ENCODE results near the gene MYH8. TPM values are rescaled to one million over a fixed set of nuclear protein-coding genes. Genes with fewer than 3 reads are reported as not detected.

The MYH8 gene
- total and polyA plus RNA-seq, 10 of the 15 experiments (the other 5 are each of a cell fraction or from before 2014, with no cell fraction given): 0.01 to 0.03 TPM; not detected in 8

GRCh38 chr17:10439816-10440215 lies 18.1 kb upstream of the MYH8 start (continued):
- TF ChIP-seq CHD4 (IDR thresholded peaks at IDR 0.05): no peak

DNA sequence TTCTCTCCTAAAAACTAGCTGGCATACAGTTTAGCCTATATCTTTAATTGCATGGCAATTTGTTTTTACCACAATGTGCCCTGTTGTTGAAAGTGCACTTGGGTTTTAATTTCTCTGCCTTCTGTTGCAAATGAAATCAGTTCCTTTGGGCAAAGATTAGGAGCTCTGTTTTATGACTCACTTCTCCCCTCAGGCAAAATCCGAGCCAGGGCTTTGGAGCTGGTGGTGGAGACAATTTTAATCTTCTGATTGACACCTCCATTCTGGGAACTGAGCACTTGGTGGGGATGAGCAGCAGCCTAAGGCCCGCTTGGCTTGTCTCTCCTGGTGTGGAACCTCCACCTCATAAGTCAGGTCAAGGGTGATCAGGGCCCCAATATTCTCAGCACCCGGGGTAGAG lies 13.3 kb upstream of the MYH8 start:
- in situ Hi-C loops (cut with MboI) (no loop called here), intact Hi-C loops (cut with micrococcal nuclease; ENCODE audit: unreplicated experiment) (no loop called here)
- DNase-seq (ENCODE audit: low read depth, low spot score) (no peak), FAIRE-seq (no peak), ATAC-seq (no peak)
- ChIA-PET RAD21 (ENCODE audit: unreplicated experiment) (no interaction called here), POLR2A (no interaction called here), SMC1A (ENCODE audit: uncharacterized antibody, unreplicated experiment) (no interaction called here), CTCF (interaction anchor here (1.0 kb wide), 1 partner anchor 182 kb away, joined by 3 read pairs; no protein-coding TSS in a partner anchor)
- no peak overlapping the region for H2AFZ ChIP-seq (ENCODE audit: control insufficient read depth, low read depth, low read length)
- H3K79me2 ChIP-seq (ENCODE audit: control insufficient read depth, insufficient read depth, low read length): no peaks in the 10 kb centered on the region
- no peaks in the 10 kb centered on the region for H3K4me1 ChIP-seq (ENCODE audit: control insufficient read depth, insufficient read depth, low read length)
- H3K4me3 ChIP-seq: no peak overlapping the region
- H3K27ac ChIP-seq (ENCODE audit: control insufficient read depth, insufficient read depth): no peak overlapping the region
- WGBS (ENCODE audit: insufficient coverage, insufficient replicate concordance, low lambda C conversion rate, missing lambda C conversion rate): 8% methylated on average over 3 of the region's 3 CpGs
- TF ChIP-seq NR2F1 (conservative IDR thresholded peaks at IDR 0.05): no peak
- no peak for TF ChIP-seq ATF7 (IDR thresholded peaks at IDR 0.05; ENCODE audit: low read depth)
- no peak for TF ChIP-seq RB1 (IDR thresholded peaks at IDR 0.05; ENCODE audit: borderline replicate concordance)
- no peak for TF ChIP-seq IKZF1 (conservative IDR thresholded peaks at IDR 0.05)
- TF ChIP-seq, protein P1, sequence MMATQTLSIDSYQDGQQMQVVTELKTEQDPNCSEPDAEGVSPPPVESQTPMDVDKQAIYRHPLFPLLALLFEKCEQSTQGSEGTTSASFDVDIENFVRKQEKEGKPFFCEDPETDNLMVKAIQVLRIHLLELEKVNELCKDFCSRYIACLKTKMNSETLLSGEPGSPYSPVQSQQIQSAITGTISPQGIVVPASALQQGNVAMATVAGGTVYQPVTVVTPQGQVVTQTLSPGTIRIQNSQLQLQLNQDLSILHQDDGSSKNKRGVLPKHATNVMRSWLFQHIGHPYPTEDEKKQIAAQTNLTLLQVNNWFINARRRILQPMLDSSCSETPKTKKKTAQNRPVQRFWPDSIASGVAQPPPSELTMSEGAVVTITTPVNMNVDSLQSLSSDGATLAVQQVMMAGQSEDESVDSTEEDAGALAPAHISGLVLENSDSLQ (IDR thresholded peaks at IDR 0.05): no peak
- TF ChIP-seq, protein P2, sequence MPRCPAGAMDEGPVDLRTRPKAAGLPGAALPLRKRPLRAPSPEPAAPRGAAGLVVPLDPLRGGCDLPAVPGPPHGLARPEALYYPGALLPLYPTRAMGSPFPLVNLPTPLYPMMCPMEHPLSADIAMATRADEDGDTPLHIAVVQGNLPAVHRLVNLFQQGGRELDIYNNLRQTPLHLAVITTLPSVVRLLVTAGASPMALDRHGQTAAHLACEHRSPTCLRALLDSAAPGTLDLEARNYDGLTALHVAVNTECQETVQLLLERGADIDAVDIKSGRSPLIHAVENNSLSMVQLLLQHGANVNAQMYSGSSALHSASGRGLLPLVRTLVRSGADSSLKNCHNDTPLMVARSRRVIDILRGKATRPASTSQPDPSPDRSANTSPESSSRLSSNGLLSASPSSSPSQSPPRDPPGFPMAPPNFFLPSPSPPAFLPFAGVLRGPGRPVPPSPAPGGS (IDR thresholded peaks at IDR 0.05; ENCODE audit: borderline replicate concordance, insufficient read depth, low read depth, low read length, poor library complexity, severe bottlenecking): no peak
- no peak for TF ChIP-seq ZSCAN29 (IDR thresholded peaks at IDR 0.05)
- TF ChIP-seq, protein P3, sequence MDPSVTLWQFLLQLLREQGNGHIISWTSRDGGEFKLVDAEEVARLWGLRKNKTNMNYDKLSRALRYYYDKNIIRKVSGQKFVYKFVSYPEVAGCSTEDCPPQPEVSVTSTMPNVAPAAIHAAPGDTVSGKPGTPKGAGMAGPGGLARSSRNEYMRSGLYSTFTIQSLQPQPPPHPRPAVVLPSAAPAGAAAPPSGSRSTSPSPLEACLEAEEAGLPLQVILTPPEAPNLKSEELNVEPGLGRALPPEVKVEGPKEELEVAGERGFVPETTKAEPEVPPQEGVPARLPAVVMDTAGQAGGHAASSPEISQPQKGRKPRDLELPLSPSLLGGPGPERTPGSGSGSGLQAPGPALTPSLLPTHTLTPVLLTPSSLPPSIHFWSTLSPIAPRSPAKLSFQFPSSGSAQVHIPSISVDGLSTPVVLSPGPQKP (IDR thresholded peaks at IDR 0.05; ENCODE audit: low read depth, low read length): no peak
- TF ChIP-seq BACH1 (IDR thresholded peaks at IDR 0.05; ENCODE audit: borderline replicate concordance): no peak
- TF ChIP-seq LARP7 (IDR thresholded peaks at IDR 0.05): no peak
- TF ChIP-seq CREB1 (IDR thresholded peaks at IDR 0.05; ENCODE audit: low read depth): no peak
- TF ChIP-seq SUZ12 (IDR thresholded peaks at IDR 0.05; ENCODE audit: unreplicated experiment): no peak
- TF ChIP-seq SREBF1 (IDR thresholded peaks at IDR 0.05; ENCODE audit: low read length): no peak
- no peak for TF ChIP-seq KAT2A (conservative IDR thresholded peaks at IDR 0.05; ENCODE audit: control insufficient read depth, low read depth, low read length)
- TF ChIP-seq MEF2B (IDR thresholded peaks at IDR 0.05; ENCODE audit: partially characterized antibody, poor library complexity, severe bottlenecking): no peak
- no peak for TF ChIP-seq RFX5 (IDR thresholded peaks at IDR 0.05; ENCODE audit: low read depth, low read length)
- no peak for TF ChIP-seq BHLHE40 (IDR thresholded peaks at IDR 0.05; ENCODE audit: borderline replicate concordance in 1 of 2, low read depth in 2 of 2, low read length in 1 of 2)
- no peak for TF ChIP-seq CREM (IDR thresholded peaks at IDR 0.05; ENCODE audit: low read depth)
- H3K9me3 ChIP-seq (replicated peaks; ENCODE audit: control insufficient read depth, insufficient read depth, low read length): no peaks in the 10 kb centered on the region
- H4K20me1 ChIP-seq (ENCODE audit: control insufficient read depth, insufficient read depth): no peaks in the 10 kb centered on the region
- H3K36me3 ChIP-seq (ENCODE audit: control insufficient read depth in 2 of 2, insufficient read depth in 2 of 2, low read length in 1 of 2): no peaks in the 10 kb centered on the region
- BruUV-seq (replicated peaks): no TSS peak
- no peak overlapping the region for H3K4me2 ChIP-seq (ENCODE audit: control insufficient read depth, insufficient read depth)
- H3K27me3 ChIP-seq (replicated peaks in 1 of 2; ENCODE audit: control insufficient read depth in 2 of 2, insufficient read depth in 2 of 2, low read length in 1 of 2): no peaks in the 10 kb centered on the region
- H3K9ac ChIP-seq (ENCODE audit: control insufficient read depth, insufficient read depth, low read length): no peak overlapping the region
